KMS-11 (cell line): ENCODE measurements around the gene CCDC33.

ENCODE experiments used
- H2AFZ ChIP-seq: fragments of 200-600 bp; sonication (generic); 2 replicates; pipeline ENCODE4 v1.6.1; 2016; ENCODE audit warnings: antibody characterized with exemption, mixed run types, low read depth
- H3K27ac ChIP-seq: fragments of 200-600 bp; sonication (generic); 2 replicates; pipeline ENCODE4 v1.6.1; 2016; ENCODE audit warnings: mild to moderate bottlenecking, mixed run types
- H3K27me3 ChIP-seq: fragments of 200-600 bp; sonication (generic); 2 replicates; pipeline ENCODE4 v1.6.1; 2017; ENCODE audit warnings: mild to moderate bottlenecking, low read depth, mixed run types, moderate library complexity; ENCODE audit not compliant: insufficient read depth
- H3K36me3 ChIP-seq: fragments of 200-600 bp; sonication (generic); 2 replicates; pipeline ENCODE4 v1.6.1; 2017; ENCODE audit warnings: mild to moderate bottlenecking, mixed run types; ENCODE audit not compliant: insufficient read depth
- H3K4me1 ChIP-seq: fragments of 200-600 bp; sonication (generic); 2 replicates; pipeline ENCODE4 v1.6.1; 2016; ENCODE audit warnings: mild to moderate bottlenecking, low read depth, mixed run types; ENCODE audit not compliant: poor library complexity, severe bottlenecking
- H3K4me2 ChIP-seq: fragments of 200-600 bp; sonication (generic); 2 replicates; pipeline ENCODE4 v1.7.0; 2016; ENCODE audit warnings: mild to moderate bottlenecking, mixed run types
- H3K4me3 ChIP-seq: fragments of 200-600 bp; sonication (generic); IDR thresholded peaks from 2 replicates; pipeline ENCODE4 v1.6.1; 2017; ENCODE audit warnings: low read depth, low read length, mixed read lengths; ENCODE audit not compliant: insufficient read depth
- H3K79me2 ChIP-seq: fragments of 200-600 bp; sonication (generic); 2 replicates; pipeline ENCODE4 v1.6.1; 2016; ENCODE audit warnings: low read depth, mixed run types; ENCODE audit not compliant: insufficient read depth
- H3K9ac ChIP-seq: fragments of 200-600 bp; sonication (generic); 2 replicates; pipeline ENCODE4 v1.6.1; 2016; ENCODE audit warnings: mild to moderate bottlenecking, mixed run types
- H4K20me1 ChIP-seq: fragments of 200-600 bp; sonication (generic); 2 replicates; pipeline ENCODE4 v1.6.1; 2016; ENCODE audit warnings: mild to moderate bottlenecking, mixed run types; ENCODE audit not compliant: insufficient read depth
- TF ChIP-seq, protein P1 (sequence below): fragments of 200-600 bp; sonication (generic); conservative IDR thresholded peaks from 2 replicates; pipeline ENCODE4 v1.6.1; 2017; ENCODE audit warnings: low read depth, mild to moderate bottlenecking, antibody characterized with exemption, low read length, moderate library complexity, mixed read lengths

CCDC33 gene

DNA sequence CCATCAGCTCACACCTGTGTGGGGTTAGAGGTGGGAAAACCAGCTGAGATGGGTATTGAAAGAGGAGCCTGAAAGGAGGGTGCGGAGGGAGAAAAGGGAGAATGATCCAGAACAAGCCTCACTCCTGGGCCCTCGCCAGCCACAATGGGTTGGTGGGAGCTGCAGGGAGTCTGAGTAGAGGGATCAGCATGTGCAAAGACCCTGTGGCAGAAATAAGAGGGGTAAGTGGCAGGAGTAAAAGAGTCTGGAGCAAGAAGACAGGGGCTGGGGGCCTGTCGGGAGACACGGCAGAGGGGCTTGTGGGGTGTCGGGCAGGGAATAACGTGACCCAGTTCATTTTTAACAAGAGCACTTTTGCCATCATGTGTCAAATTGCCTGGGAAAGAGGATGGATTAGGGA is 34.0 kb downstream of the CCDC33 start:
- no peaks in the 10 kb centered on the region for H4K20me1 ChIP-seq
- no peaks in the 10 kb centered on the region for H3K4me1 ChIP-seq
- H3K9ac ChIP-seq: no peak overlapping the region
- H3K4me2 ChIP-seq: no peak overlapping the region
- no peaks in the 10 kb centered on the region for H3K79me2 ChIP-seq
- peaks cover 80% of the 10 kb centered on the region for H3K27me3 ChIP-seq
- H3K36me3 ChIP-seq: no peaks in the 10 kb centered on the region
- H2AFZ ChIP-seq: no peak overlapping the region
- H3K27ac ChIP-seq: no peak overlapping the region
- TF ChIP-seq, protein P1, sequence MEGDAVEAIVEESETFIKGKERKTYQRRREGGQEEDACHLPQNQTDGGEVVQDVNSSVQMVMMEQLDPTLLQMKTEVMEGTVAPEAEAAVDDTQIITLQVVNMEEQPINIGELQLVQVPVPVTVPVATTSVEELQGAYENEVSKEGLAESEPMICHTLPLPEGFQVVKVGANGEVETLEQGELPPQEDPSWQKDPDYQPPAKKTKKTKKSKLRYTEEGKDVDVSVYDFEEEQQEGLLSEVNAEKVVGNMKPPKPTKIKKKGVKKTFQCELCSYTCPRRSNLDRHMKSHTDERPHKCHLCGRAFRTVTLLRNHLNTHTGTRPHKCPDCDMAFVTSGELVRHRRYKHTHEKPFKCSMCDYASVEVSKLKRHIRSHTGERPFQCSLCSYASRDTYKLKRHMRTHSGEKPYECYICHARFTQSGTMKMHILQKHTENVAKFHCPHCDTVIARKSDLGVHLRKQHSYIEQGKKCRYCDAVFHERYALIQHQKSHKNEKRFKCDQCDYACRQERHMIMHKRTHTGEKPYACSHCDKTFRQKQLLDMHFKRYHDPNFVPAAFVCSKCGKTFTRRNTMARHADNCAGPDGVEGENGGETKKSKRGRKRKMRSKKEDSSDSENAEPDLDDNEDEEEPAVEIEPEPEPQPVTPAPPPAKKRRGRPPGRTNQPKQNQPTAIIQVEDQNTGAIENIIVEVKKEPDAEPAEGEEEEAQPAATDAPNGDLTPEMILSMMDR: no peak
- no peak overlapping the region for H3K4me3 ChIP-seq

DNA sequence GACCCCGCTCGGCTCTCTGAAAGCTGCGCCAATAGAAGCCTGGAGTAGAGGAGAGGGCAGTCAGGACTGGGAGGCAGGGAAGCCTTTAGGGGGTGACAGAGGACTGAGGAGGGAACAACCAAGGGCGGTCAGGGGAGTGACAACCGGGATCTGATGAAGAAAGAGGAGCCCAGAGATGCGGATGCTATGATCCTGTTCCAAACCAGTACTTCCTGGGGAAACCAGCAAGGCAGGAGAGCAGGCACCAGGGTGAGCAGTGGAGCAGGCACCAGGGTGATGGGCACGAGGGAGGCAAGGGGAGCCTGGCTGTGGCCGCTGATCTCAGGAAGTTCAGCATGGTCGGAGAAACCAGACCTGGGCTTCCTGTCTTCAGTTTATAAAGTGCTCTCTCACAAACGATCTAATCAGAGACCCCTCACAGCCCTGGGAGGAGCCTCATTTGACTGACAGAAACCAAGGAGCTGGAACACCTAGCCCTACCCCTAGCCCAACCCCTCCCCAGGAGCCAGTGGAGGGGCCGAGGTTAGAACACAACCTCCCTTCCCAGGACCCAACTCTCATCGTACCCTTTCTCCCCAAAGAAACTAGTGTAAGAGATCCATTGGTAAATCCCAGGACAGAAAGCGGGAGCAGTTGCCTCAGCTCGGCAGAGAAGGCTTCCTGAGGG is 34.9 kb downstream of the CCDC33 start:
- no peak overlapping the region for H3K4me3 ChIP-seq
- TF ChIP-seq, protein P1: no peak
- H3K27me3 ChIP-seq: peaks cover 80% of the 10 kb centered on the region
- H3K36me3 ChIP-seq: no peaks in the 10 kb centered on the region
- no peaks in the 10 kb centered on the region for H4K20me1 ChIP-seq
- no peaks in the 10 kb centered on the region for H3K4me1 ChIP-seq
- H3K79me2 ChIP-seq: no peaks in the 10 kb centered on the region
- no peak overlapping the region for H3K4me2 ChIP-seq
- no peak overlapping the region for H3K9ac ChIP-seq
- no peak overlapping the region for H2AFZ ChIP-seq
- no peak overlapping the region for H3K27ac ChIP-seq

GRCh38 chr15:74272812-74273211 is 36.7 kb downstream of the CCDC33 start:
- no peaks in the 10 kb centered on the region for H3K4me1 ChIP-seq
- TF ChIP-seq, protein P1: no peak
- peaks cover 88% of the 10 kb centered on the region for H3K27me3 ChIP-seq
- H4K20me1 ChIP-seq: no peaks in the 10 kb centered on the region
- no peak overlapping the region for H3K4me2 ChIP-seq
- H3K9ac ChIP-seq: no peak overlapping the region
- H3K4me3 ChIP-seq: no peak overlapping the region
- no peak overlapping the region for H3K27ac ChIP-seq
- no peaks in the 10 kb centered on the region for H3K79me2 ChIP-seq
- H2AFZ ChIP-seq: no peak overlapping the region
- no peaks in the 10 kb centered on the region for H3K36me3 ChIP-seq

DNA sequence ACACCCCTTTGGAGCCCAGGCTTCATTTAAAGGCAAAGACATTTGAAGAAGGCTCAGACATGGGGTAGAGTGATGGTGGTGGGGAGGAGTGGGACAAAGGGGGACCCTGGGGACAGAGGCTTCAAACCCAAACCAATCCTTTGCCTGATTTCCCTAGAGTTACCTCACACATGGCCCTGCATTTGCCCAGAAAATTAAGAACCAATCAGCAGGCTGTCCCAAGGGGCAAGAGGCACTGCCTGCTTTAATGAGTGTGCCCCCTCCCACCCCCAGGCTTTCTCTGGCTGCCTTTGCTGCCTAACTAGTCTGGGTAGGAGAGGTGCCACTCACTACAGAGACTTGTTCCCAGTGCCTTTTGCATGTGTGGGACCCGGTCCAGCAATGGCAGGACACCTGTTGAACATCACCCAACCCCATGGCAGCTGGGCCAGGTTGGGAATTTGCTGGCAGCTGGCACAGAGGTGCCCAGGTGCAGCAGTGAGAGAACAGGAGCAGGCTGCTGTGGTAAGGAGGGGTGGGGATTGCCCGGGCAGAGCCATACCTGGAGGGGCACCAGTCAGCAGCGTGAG is 38.4 kb downstream of the CCDC33 start:
- Histone ChIP-seq H3K9ac (no peak overlapping the region), H3K36me3 (no peaks in the 10 kb centered on the region), H4K20me1 (no peaks in the 10 kb centered on the region), H3K27ac (no peak overlapping the region), H3K4me3 (no peak overlapping the region), H3K4me1 (no peaks in the 10 kb centered on the region), H3K4me2 (no peak overlapping the region), H3K79me2 (no peaks in the 10 kb centered on the region), H2AFZ (no peak overlapping the region), H3K27me3 (peaks cover 89% of the 10 kb centered on the region)
- TF ChIP-seq, protein P1: no peak
